ENCODE data around the gene ADIRF.
"Not testable (repeated sequence)": the region's sequence is repeated elsewhere in the genome, so short reads cannot be mapped to it uniquely, and the experiment has no call there.

ADIRF gene

DNA sequence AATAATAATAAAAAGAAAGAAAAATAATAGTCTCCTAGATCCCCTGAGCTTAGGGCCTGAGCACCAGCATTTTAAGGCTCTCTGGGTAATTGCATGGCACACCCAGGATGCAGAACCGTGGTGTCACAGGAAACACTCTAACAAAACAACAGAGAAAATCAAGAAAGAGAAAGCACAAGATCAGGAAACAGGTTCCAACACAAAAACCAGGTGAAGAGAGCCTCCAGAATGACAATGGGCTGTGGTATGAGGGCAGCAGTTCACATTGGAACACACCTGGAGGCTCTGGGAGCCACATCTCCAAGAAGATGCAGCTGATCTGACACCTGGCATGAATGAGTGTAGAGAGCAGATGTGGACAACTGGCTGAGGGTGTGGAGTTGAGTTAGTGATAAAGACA lies 17.9 kb upstream of the ADIRF start:
- H4K20me1 ChIP-seq (ENCODE audit: control insufficient read depth, insufficient read depth, low read depth, low read length) = no peaks in the 10 kb centered on the region
- H3K27me3 ChIP-seq (ENCODE audit: control insufficient read depth, low read length) = no peaks in the 10 kb centered on the region
- no peak overlapping the region for H3K27ac ChIP-seq (ENCODE audit: low read depth, low read length)
- H3K79me2 ChIP-seq (ENCODE audit: control insufficient read depth, low read length) = no peaks in the 10 kb centered on the region
- H3K4me3 ChIP-seq (ENCODE audit: low read length) = no peak overlapping the region
- no peaks in the 10 kb centered on the region for H3K4me1 ChIP-seq (ENCODE audit: control insufficient read depth, low read length)
- peaks cover 7% of the 10 kb centered on the region; the same call in 1 of the 2 replicates for H3K9me3 ChIP-seq (ENCODE audit: control insufficient read depth, insufficient read depth, low read length)
- TF ChIP-seq, protein P1, sequence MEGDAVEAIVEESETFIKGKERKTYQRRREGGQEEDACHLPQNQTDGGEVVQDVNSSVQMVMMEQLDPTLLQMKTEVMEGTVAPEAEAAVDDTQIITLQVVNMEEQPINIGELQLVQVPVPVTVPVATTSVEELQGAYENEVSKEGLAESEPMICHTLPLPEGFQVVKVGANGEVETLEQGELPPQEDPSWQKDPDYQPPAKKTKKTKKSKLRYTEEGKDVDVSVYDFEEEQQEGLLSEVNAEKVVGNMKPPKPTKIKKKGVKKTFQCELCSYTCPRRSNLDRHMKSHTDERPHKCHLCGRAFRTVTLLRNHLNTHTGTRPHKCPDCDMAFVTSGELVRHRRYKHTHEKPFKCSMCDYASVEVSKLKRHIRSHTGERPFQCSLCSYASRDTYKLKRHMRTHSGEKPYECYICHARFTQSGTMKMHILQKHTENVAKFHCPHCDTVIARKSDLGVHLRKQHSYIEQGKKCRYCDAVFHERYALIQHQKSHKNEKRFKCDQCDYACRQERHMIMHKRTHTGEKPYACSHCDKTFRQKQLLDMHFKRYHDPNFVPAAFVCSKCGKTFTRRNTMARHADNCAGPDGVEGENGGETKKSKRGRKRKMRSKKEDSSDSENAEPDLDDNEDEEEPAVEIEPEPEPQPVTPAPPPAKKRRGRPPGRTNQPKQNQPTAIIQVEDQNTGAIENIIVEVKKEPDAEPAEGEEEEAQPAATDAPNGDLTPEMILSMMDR (IDR thresholded peaks at IDR 0.05; ENCODE audit: low read depth, low read length, poor library complexity, severe bottlenecking) = no peak
- no peak for TF ChIP-seq EZH2phosphoT487 (IDR thresholded peaks at IDR 0.05; ENCODE audit: borderline replicate concordance, low read length)
- no peaks in the 10 kb centered on the region for H3K36me3 ChIP-seq (ENCODE audit: control insufficient read depth, low read length)
- H3K9me2 ChIP-seq (replicated peaks; ENCODE audit: control insufficient read depth, low read length) = no peaks in the 10 kb centered on the region
- H3F3A ChIP-seq (ENCODE audit: control insufficient read depth, insufficient read depth) = no peaks in the 10 kb centered on the region
- H3K4me2 ChIP-seq (ENCODE audit: low read length) = no peak overlapping the region

DNA sequence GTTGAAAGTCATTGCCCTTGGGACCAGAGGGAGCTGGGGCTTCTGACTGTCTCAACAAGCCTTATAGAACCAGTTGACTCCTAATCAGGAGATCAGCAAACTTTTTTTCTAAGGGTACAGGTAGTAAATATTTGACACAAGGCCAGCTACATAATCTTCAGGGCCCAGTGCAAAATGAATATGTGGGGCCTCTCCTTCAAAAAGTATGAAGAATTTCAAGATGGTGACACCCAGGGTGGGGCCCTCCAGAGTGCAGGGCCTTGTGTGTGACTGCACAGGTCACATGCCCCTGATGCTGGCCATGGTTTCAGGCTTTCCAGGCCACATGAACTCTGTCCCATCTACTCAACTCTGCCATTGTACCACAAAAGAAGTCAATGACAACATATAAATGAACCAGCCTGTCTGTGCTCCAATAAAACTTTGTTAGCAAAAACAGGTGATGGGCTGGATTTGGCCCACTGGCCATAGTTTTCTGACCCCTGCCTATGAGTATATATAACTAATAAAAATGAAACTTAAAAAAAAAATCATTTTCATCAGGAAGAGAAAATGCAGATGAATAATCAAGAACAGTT lies 17.0 kb upstream of the ADIRF start:
- Histone ChIP-seq H3K27ac (ENCODE audit: low read depth, low read length) (no peak overlapping the region), H3K4me1 (ENCODE audit: control insufficient read depth, low read length) (no peaks in the 10 kb centered on the region), H3K27me3 (ENCODE audit: control insufficient read depth, low read length) (no peaks in the 10 kb centered on the region), H3K4me2 (ENCODE audit: low read length) (no peak overlapping the region), H4K20me1 (ENCODE audit: control insufficient read depth, insufficient read depth, low read depth, low read length) (no peaks in the 10 kb centered on the region), H3K79me2 (ENCODE audit: control insufficient read depth, low read length) (no peaks in the 10 kb centered on the region), H3K4me3 (ENCODE audit: low read length) (no peak overlapping the region), H3K9me3 (ENCODE audit: control insufficient read depth, insufficient read depth, low read length) (peaks cover 7% of the 10 kb centered on the region; the same call in 1 of the 2 replicates), H3K36me3 (ENCODE audit: control insufficient read depth, low read length) (no peaks in the 10 kb centered on the region), H3K9me2 (replicated peaks; ENCODE audit: control insufficient read depth, low read length) (no peaks in the 10 kb centered on the region), H3F3A (ENCODE audit: control insufficient read depth, insufficient read depth) (no peaks in the 10 kb centered on the region)
- no peak for TF ChIP-seq EZH2phosphoT487 (IDR thresholded peaks at IDR 0.05; ENCODE audit: borderline replicate concordance, low read length)
- TF ChIP-seq, protein P1 (IDR thresholded peaks at IDR 0.05; ENCODE audit: low read depth, low read length, poor library complexity, severe bottlenecking) = no peak

DNA sequence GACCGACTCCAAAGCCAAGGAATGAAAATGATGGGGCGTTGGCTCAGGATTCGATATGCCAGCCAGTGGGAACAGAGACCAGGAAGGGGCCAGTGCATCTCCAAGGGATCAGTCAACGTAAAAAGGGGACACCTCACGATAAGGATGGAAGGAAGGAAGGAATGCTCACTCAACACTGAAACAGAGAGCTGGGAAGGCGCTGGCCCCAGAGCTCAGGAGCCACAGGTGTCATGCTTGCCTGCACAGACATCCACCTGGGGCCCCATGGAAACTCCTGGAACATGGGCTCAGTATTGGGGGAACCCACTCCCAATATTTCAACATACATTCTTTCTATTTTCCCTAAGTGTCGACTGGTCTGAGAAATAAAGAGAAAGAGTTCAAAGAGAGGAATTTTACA lies 16.2 kb upstream of the ADIRF start:
- H3F3A ChIP-seq (ENCODE audit: control insufficient read depth, insufficient read depth) = no peaks in the 10 kb centered on the region
- peaks cover 7% of the 10 kb centered on the region; the same call in 1 of the 2 replicates for H3K9me3 ChIP-seq (ENCODE audit: control insufficient read depth, insufficient read depth, low read length)
- no peaks in the 10 kb centered on the region for H3K9me2 ChIP-seq (replicated peaks; ENCODE audit: control insufficient read depth, low read length)
- H3K4me3 ChIP-seq (ENCODE audit: low read length) = no peak overlapping the region
- H3K79me2 ChIP-seq (ENCODE audit: control insufficient read depth, low read length) = no peaks in the 10 kb centered on the region
- H3K27ac ChIP-seq (ENCODE audit: low read depth, low read length) = no peak overlapping the region
- TF ChIP-seq, protein P1 (IDR thresholded peaks at IDR 0.05; ENCODE audit: low read depth, low read length, poor library complexity, severe bottlenecking) = no peak
- no peak for TF ChIP-seq EZH2phosphoT487 (IDR thresholded peaks at IDR 0.05; ENCODE audit: borderline replicate concordance, low read length)
- H4K20me1 ChIP-seq (ENCODE audit: control insufficient read depth, insufficient read depth, low read depth, low read length) = no peaks in the 10 kb centered on the region
- H3K4me1 ChIP-seq (ENCODE audit: control insufficient read depth, low read length) = no peaks in the 10 kb centered on the region
- H3K27me3 ChIP-seq (ENCODE audit: control insufficient read depth, low read length) = no peaks in the 10 kb centered on the region
- H3K36me3 ChIP-seq (ENCODE audit: control insufficient read depth, low read length) = no peaks in the 10 kb centered on the region
- no peak overlapping the region for H3K4me2 ChIP-seq (ENCODE audit: low read length)

DNA sequence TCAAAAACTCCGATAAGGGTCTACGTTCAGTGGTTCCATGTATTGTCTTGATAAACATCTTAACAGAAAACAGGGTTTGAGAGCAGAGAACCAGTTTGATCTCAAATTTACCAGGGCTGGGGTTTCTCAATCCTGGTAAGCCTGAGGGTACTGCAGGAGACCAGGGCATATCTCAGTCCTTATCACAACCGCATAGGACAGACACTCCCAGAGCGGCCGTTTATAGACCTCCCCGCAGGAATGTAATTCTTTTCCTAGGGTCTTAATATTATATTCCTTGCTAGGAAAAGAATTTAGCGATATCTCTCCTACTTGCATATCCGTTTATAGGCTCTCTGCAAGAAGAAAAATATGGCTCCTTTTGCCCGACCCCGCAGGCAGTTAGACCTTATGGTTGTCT lies 15.6 kb upstream of the ADIRF start:
- H3F3A ChIP-seq (ENCODE audit: control insufficient read depth, insufficient read depth); H4K20me1 ChIP-seq (ENCODE audit: control insufficient read depth, insufficient read depth, low read depth, low read length); H3K4me2 ChIP-seq (ENCODE audit: low read length); H3K4me3 ChIP-seq (ENCODE audit: low read length); H3K9me3 ChIP-seq (ENCODE audit: control insufficient read depth, insufficient read depth, low read length); H3K4me1 ChIP-seq (ENCODE audit: control insufficient read depth, low read length); H3K27ac ChIP-seq (ENCODE audit: low read depth, low read length); H3K36me3 ChIP-seq (ENCODE audit: control insufficient read depth, low read length); H3K27me3 ChIP-seq (ENCODE audit: control insufficient read depth, low read length); H3K9me2 ChIP-seq (replicated peaks; ENCODE audit: control insufficient read depth, low read length); H3K79me2 ChIP-seq (ENCODE audit: control insufficient read depth, low read length): not testable (repeated sequence)
